Breast epithelium (tissue), 3 donors: ENCODE measurements around the gene C1QTNF3.

Source experiments
- POLR2A ChIP-seq: fragments of 450-650 bp; IDR thresholded peaks from one replicate; pipeline ENCODE4 v1.6.1; 2016; ENCODE audit warnings: antibody characterized with exemption, mild to moderate bottlenecking, moderate library complexity
- TF ChIP-seq, protein P1 (sequence below), 3 donors: fragments of 450-650 bp; IDR thresholded peaks; one replicate each; pipeline ENCODE4 v1.5.1; 2016 to 2017; ENCODE audit warnings: antibody characterized with exemption in 3 of 3, mild to moderate bottlenecking in 3 of 3, moderate library complexity in 3 of 3

- TF ChIP-seq POLR2A, result no peak
- TF ChIP-seq, protein P1, sequence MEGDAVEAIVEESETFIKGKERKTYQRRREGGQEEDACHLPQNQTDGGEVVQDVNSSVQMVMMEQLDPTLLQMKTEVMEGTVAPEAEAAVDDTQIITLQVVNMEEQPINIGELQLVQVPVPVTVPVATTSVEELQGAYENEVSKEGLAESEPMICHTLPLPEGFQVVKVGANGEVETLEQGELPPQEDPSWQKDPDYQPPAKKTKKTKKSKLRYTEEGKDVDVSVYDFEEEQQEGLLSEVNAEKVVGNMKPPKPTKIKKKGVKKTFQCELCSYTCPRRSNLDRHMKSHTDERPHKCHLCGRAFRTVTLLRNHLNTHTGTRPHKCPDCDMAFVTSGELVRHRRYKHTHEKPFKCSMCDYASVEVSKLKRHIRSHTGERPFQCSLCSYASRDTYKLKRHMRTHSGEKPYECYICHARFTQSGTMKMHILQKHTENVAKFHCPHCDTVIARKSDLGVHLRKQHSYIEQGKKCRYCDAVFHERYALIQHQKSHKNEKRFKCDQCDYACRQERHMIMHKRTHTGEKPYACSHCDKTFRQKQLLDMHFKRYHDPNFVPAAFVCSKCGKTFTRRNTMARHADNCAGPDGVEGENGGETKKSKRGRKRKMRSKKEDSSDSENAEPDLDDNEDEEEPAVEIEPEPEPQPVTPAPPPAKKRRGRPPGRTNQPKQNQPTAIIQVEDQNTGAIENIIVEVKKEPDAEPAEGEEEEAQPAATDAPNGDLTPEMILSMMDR (IDR thresholded peaks at IDR 0.05), result no peak
Measured at GRCh38 chr5:34058532-34058931, 15.5 kb upstream of the C1QTNF3 start.
